HL-60 (cell line): ENCODE measurements around the gene KIF23.

ENCODE experiments used
- CTCF ChIP-seq: IDR thresholded peaks from one replicate; pipeline ENCODE4 v1.5.1; 2011; ENCODE audit warnings: low read length, control low read depth, inconsistent platforms; ENCODE audit not compliant: insufficient read depth
- GABPA ChIP-seq: IDR thresholded peaks from 2 replicates; pipeline ENCODE4 v1.6.1; 2012; ENCODE audit warnings: low read depth
- POLR2AphosphoS5 ChIP-seq: IDR thresholded peaks from 2 replicates; pipeline ENCODE4 v1.6.1; 2012; ENCODE audit warnings: low read depth
- REST ChIP-seq: IDR thresholded peaks from 2 replicates; pipeline ENCODE4 v1.6.1; 2012; ENCODE audit warnings: low read depth; ENCODE audit not compliant: insufficient replicate concordance
- SPI1 ChIP-seq: IDR thresholded peaks from 2 replicates; pipeline ENCODE4 v1.6.1; 2012; ENCODE audit warnings: low read depth, mild to moderate bottlenecking, borderline replicate concordance

GRCh38 chr15:69452692-69453521 is 38.8 kb downstream of the KIF23 start, which contains the start of gene RPLP1:
- no peak for TF ChIP-seq CTCF
- peak; percentile 12; the same call in 1 of the 2 replicates for TF ChIP-seq GABPA
- TF ChIP-seq POLR2AphosphoS5: peak; percentile 99
- peak; percentile 84 for TF ChIP-seq REST
- TF ChIP-seq SPI1: no peak
